RCC 7860 (cell line): ENCODE results near the gene PGLYRP4.

Source experiments
- DNase-seq: peaks from one replicate; pipeline ENCODE4 v3.0.0-alpha.2; 2015; ENCODE audit warnings: low spot score
- FAIRE-seq: peaks from 2 replicates; lab custom pipeline; 2012; peaks lifted over from hg19 to GRCh38; lab: Jason Lieb, UNC

Gene PGLYRP4, protein sequence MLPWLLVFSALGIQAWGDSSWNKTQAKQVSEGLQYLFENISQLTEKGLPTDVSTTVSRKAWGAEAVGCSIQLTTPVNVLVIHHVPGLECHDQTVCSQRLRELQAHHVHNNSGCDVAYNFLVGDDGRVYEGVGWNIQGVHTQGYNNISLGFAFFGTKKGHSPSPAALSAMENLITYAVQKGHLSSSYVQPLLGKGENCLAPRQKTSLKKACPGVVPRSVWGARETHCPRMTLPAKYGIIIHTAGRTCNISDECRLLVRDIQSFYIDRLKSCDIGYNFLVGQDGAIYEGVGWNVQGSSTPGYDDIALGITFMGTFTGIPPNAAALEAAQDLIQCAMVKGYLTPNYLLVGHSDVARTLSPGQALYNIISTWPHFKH

DNA sequence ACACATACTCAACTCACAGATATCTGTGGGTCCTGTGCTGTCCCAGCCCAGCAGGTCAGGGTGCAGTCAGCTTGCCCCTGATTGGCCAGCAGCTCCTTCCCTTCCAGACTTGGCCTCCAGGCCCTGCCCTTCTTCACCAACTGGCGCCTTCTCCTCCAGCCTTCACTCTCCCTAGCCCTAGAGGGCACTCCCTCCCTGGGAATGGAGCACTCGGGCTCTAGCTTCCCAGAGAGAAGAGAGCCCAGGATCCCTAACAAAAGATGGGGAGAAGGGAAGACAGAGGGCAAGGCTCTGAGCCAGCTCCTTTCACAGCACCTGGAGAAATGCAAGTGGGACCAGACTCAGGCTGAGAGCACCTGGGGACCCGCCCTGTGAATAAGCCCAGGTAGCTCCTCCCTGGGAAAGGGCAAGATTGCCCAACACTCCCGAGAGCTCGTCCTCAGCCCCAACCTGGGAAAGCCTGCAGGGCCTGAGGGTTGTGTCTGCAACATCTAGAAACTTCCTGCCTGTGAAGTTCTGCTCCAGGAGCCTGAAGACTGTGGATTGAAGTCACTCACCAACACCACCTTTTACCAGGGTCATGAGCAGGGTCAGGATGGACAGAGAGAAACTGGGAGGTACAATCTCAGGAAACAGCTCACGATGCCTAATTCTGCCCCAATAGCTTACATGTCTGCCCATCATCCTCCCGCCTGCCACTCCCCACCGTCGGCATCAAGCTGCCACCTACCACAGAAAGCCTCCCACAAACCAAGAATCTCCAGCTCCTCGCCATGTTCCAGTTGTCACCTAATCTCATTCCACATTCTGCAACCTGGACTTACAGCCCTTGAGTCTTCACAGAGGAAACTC is at the start of gene PGLYRP4:
Gene PGLYRP4, minus strand, starts transcription at position 331 of the 852 bp plus-strand sequence. CDS start 909 bp downstream, outside the sequence.
- FAIRE-seq = no peak

DNA sequence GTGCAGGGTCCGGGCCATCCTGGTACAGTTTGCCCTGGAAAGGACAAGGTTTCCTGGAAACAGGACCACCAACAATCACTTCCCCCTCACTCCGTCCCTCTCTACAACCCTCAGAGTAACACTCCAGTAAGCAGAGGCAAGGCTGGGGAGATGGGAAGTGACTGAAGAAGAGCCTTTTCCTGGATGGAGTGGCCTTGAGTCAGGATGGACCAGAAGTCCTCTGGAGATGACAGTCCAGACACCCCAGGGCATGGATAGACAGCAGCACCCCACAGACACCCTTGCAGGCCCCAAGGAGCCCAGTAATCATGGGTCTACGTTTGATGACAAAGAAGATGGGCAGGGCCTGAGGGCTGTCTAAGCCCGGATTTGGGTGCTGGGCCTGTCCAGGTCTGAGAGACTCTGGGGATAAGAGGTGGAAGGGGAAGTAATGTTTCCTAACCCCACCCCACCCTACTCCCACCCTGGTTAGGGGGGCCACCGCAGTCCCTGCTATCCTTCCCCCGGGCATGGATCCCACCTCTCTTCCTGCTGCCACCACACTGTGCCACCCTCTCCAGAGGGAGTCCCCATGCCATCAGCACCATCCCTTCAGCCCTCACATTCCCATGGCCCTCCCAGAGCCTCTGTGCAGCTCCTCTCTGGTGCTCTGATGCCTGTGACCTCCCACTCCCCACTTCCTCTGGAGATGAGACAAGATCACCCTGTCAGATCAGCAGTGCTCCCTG is 49.4 kb upstream of the PGLYRP4 start:
- no peak for FAIRE-seq
- DNase-seq = no peak

More for the DNA sequence above, at the start of gene PGLYRP4:
- no peak for DNase-seq

DNA sequence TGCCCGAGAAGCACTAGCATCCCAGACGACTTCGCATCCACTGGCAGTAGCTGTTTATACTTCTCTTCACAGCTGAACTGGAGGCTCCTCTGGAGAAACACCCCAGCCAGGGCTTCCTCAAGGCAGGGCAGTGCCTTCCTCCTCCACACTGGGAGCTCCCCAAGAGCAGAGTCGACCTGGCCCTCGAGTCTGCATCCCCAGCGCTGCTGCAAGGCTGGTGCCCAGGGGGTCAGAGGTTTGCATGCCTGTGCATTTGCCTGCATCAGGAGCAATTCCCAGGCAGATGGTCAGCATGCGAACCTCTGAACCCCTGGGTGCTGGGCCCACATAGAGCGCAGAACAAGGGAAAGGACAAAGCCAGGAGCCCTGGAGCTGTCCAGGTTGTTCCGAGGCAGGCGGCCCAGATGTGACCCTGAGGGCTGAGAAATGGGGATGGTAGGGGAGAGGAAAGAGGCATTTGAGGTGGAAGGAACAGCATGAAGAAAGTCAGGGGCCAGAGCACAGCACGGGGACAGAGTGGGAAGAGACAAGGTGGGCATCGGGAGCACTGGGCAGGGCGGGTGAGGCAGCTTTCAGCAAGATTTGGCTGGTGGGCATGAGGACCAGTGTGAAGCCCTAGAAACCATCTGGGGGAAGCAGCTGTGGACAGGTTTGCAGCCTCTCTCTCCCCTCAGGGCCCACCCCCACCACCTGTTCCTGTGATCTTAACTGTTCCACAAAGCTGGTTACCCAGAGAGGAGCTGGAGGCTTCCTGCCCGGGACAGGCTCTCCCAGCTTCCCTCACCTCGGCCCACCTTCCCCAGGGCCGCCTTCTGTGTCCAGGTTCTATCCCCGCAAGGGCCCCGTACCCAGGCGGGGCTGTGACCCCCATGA is 48.6 kb upstream of the PGLYRP4 start:
- no peak for FAIRE-seq

DNA sequence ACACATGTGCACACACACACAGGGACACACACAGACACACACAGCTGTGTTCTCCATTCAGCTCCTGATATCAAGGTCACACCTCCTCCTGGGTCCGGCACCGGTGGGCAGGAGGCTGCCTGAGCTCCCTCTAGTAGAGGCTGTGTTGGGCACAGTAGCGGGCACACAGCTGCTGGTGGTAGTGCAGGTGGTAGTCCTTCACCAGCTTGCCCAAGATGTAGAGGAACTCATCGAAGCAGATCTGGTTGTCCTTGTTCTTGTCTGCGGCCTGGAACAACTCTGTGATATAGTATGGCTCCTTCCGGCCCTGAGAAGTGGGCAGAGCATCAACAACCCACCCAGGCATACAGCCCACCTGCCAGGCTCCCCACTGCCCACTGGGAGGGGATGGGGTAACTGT is 47.8 kb upstream of the PGLYRP4 start:
- FAIRE-seq = no peak
- DNase-seq = no peak

More for the DNA sequence above, 48.6 kb upstream of the PGLYRP4 start:
- DNase-seq = no peak

DNA sequence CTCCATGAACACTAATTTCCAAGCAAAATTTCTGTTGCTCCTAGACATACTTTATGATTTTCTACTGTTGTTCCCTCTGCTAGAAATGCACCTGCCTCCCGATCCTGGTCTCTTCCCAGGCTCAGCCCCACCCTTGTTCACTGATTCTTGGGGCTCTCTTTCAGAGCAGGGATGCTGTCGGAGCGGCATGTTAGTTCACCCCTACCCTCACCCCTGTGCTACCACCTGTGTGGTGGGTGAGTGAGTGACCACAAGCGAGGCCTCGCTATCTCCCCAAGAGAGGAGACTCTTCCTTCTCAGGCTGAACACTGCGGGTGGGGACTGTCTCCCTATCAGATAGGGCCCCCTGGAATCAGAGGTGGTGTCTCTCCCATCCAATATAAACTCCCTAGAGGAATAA is 47.1 kb upstream of the PGLYRP4 start:
- no peak for FAIRE-seq
- no peak for DNase-seq

DNA sequence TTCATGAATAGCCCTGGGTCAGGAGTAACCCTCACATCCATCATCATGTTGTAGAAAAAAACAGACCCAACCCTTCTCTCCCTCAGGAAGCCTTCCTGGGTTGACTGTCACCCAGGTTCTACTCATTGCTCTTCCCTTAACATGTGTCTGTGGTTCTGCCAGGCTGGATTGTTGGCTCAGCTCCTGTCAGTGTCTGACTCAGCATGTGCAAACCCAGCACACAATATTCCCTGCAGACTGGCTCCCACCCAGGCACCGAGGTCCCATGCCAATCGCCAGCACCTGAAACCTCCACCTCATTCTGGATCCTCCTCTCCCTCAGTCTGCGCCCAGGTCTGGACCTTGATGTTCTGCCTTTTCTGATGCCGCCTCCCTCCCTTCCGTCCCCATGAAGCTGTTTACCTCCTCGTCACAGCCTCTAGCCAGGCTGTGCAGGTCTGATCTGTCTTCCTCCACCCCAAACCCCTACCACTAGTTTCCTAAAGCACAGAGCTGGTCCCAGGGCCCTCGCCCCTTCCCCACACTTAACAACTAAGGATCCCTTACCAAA is 46.6 kb upstream of the PGLYRP4 start:
- FAIRE-seq = no peak
- no peak for DNase-seq

DNA sequence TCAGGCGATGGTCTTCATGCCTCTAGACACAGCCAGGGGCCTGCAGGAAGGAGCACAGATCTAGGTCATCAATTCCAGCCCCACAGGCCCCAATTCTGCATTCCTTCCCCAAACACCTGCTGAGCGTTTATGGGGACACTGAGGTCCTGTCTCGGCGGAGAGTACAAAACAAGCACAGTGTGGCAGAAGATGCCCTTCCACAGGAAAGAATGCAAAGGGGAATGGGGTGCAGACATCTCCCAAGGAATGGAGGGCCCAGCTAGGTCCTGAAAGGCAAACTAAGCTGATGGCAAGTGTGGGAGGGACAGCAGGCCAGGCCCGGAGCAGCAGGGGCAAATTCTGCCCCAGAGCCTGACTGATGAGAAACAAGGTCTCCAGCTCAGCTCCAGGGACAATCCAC is 45.8 kb upstream of the PGLYRP4 start:
- FAIRE-seq = no peak

DNA sequence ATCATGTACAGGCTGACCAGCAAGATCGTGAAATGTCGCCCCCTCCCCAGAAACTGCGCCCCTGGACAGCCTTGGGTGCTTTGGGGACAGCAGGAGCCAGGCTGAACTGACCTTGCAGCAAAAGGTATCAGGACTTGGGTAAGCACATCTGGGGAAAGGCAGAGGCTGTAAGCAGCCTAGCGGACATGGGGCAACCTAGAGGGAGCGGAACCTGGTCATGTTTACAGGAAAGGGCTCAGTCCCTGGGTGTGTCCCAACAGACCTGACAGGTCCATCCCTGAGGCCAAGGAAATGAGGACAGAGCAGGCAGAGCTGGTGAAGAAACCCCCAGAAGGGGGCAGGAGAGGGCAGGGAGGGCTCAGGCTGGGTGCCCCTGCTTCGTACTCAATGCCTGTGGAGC is 45.3 kb upstream of the PGLYRP4 start:
- FAIRE-seq (no peak), DNase-seq (no peak)

More for the DNA sequence above, 45.8 kb upstream of the PGLYRP4 start:
- no peak for DNase-seq

DNA sequence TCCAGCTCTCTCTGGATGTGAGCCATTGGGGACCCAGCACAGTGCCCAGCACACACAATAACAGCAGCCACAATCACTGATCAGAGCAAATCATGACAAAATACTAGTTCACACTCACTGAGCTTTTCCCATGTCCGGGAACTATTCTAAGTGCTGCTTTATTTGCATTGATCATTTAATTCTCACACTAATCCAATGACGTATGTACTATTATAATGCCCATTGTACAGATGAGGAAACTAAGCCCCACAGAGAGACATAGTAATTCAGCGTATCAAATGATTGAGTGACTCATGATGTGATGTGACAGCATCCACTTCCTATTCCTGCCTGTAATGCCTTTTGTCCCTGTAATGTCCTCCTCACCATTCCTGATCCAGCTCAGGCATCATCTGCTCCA is 44.2 kb upstream of the PGLYRP4 start:
- FAIRE-seq = no peak
- DNase-seq = no peak

DNA sequence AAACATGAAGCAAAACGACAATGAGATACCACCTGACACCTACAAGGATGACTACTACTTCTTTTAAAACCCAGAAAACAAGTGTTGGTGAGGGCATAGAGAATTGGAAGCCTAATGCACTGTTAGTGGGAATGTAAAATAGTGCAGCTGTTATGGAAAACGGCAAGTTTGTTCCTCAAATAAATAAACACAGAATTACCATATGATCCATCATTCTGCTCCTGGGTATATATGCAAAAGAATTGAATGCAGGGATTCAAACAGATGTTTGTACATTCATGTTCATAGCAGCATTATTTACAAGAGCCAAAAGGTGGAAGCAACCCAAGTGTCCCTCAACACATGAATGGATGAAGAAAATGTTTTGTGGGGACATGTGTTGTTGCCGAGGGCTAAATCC is 43.6 kb upstream of the PGLYRP4 start:
- DNase-seq (no peak), FAIRE-seq (no peak)

DNA sequence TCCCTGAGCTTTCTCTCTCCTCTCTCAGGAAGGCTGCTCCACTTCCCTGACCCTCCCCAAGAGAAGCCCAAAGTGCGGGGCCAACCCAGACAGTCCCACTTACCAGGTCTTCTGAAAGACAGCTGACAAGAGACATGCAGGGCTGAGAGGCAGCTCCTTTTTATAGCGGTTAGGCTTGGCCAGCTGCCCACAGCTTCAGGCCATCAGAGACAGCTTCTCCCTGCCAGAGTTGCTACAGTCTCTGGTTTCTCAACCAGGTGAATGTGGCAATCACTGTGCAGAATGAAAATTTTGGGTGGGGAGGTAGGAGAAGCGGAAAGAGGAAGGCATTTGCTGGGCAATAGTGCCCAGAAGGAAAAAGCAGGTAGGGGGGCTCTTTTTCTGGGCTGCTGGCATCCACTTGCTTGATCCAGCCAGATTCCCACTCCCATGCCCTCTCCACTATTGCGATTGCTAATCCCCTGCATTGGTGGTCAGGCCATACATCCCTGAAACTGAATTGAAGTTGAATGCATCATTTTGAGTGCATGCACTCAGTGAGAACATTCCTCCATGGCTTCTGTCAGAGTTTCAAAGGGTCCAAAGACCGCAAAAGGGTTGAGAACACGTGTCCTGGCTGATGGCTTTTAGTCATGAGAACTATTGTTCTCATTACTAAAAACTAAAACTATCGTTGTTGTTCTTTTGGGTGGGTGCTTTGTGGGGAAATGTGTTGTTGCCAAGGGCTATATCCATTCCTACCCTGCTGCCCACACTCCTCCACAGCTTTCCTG is 42.5 kb upstream of the PGLYRP4 start, which contains the start of gene S100A8:
Gene S100A8, minus strand, starts transcription at position 136 of the 773 bp plus-strand sequence. CDS start 538 bp downstream, outside the sequence.
- DNase-seq (no peak), FAIRE-seq (no peak)

DNA sequence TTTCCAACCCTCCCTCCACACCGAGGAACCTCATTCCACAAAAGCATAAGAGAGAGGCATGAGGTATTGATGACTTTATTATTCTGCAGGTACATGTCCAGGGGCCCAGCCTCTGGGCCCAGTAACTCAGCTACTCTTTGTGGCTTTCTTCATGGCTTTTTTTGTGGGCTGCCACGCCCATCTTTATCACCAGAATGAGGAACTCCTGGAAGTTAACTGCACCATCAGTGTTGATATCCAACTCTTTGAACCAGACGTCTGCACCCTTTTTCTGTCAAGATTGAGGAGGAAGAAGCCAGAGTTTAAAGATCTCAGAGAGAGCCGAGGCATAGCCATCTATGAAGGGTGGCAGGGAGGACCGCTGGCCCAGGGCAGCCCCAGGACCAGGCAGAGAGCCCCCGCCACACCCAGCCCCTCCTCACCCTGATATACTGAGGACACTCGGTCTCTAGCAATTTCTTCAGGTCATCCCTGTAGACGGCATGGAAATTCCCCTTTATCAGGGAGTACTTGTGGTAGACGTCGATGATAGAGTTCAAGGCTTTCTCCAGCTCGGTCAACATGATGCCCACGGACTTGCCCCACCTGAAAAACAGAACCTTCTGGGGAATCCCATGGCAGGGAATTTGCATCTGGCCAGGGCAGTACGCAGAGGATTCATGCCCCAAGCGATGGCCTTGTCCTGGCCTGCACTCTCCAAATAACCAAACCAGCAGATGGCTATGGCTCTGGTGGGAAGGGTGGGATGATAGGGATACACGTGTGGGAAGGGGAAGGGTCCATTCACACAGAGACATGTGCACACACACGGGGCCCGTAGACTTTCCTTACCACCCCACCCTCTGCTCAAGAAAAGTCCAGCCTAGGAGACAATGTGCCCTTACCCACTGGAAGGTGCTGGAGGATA is 41.6 kb upstream of the PGLYRP4 start:
- FAIRE-seq (no peak), DNase-seq (no peak)

DNA sequence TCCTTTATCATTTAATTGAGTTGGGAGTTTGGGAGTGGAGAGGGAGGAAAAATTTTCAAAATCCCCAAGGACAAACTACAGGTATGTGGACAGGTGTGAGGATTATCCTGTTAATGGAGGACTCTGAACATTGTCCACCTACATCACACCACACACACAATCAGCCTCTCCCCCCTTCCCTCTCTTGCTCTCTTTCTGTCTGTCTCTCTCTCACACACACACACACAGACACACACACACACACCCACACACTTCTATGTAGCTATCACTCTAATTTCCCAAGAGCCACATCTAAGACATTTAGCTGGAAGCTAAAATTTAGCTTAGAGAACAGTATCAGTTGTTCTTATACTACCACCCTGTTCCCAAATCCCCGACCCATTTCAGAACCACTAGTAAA is 40.8 kb upstream of the PGLYRP4 start:
- FAIRE-seq = no peak
- no peak for DNase-seq

DNA sequence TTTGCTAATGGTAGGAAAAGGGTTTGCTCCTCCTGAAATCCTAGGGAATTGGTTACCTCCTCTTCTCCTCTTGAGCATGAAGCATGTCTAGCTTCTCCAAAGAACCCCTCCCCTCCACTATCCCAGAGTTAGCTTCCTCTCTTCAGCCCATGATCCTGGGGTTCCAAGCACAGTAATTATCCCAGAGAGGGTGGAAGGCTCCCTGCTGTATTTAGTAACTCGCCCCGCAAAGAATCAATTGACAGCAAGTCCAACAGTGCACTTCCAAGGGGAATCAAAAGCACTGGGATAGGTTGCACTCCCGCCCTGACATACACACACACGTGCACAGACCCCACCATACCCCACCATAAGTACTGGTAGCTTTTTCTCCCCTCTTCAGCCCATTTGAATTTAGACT is 39.1 kb upstream of the PGLYRP4 start:
- no peak for FAIRE-seq

DNA sequence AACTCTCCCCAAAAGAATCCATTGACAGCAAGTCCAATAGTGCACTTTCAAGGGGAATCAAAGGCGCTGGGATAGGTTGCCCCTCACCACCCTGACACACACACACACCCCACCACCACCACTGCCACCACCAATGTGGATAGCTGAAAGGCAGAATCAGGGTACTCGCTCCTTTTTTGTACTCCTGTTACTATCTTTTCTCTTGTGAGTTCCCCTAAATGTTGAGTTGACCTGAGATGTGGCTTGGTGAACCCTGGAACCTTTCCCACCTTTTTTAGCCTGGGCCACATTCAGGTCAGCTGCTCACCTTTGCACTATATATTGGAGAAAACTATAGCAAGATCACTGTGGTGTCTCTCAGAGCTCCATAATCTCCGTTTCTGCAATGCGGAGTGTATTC is 38.4 kb upstream of the PGLYRP4 start:
- FAIRE-seq = no peak
- no peak for DNase-seq

More for the DNA sequence above, 39.1 kb upstream of the PGLYRP4 start:
- no peak for DNase-seq

DNA sequence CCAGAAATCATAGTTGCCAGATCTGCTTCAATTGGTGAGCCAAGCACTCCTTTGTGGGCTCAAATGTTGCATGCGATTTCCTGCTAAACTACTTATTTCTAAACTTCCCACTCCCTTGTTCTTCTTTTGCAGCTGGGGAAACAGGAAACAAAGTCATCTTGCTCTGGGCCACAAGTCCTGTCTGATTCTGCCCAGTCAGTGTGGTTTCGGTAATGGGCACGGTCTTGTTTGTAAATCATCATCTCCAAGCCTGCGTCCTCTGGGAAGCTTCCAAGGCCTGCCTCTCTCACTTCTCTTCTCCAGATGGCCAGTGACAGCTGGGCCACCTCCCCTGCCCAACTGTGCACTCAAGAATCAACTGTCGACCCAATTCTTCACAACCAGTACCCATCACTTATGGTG is 37.9 kb upstream of the PGLYRP4 start:
- FAIRE-seq (no peak), DNase-seq (no peak)

DNA sequence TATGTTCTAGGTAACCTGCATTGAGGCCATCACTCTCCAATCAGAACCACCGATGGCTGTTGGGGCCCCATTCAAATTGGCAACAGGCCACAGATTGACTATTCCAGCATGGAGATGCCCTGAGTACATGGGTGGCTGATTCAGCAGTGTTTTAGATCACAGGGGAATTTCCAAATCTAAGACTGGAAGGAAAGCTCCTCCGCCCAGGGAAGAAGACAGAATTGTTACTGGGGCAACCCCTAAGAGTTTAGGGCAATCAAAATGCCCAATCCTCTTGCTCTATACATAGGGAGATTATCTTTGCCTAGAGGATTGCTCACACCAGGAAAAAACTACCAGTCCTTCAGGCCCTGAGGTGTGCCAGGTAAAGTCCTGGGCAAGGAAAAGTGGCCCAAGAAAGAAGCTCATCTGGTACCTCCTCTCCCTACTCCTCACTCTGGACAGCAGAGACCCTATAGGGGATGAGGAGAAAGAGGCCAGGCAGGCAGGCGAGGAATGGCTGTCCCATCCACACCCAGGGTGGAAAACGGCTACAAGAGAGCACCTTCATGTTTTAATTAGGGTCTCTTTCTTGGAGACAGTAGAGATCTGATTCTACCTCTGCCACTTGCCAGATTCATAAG is 36.4 kb upstream of the PGLYRP4 start:
- FAIRE-seq (no peak), DNase-seq (no peak)

DNA sequence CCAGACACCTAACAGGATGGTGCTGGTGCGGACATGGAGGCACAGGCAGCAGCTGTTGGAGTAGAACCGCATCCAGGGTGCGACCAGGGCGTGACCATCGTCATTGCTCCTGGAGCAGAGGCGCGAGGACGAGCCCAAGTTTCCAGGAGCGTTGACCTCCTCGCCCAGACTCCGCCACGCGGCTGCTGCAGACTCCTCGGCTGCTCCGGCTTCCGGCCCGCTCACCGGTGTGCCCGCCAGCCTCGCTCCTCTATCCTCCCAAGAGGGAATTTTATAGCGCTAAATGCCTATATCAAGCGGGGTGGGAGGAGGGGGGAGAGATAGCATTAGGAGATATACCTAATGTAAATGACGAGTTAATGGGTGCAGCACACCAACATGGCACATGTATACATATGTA is 32.1 kb upstream of the PGLYRP4 start:
- FAIRE-seq = no peak
- no peak for DNase-seq
